Nephron (organoid): Measurements from ENCODE around the gene RAB40C.
A peak's percentile ranks its signal among the peaks of the same experiment; 100 is the strongest.

ENCODE experiments used
- H3K27ac Mint-ChIP-seq, 3 experiments: 2 replicates each; pipeline ENCODE4 v1.8.0; 2020; ENCODE audit warnings: mixed read lengths in 3 of 3, mild to moderate bottlenecking in 2 of 3, moderate library complexity in 1 of 3
- H3K27me3 Mint-ChIP-seq: 2 replicates; pipeline ENCODE4 v1.8.0; 2021; ENCODE audit warnings: low read depth, mild to moderate bottlenecking, moderate library complexity, mixed read lengths
- H3K36me3 Mint-ChIP-seq: 2 replicates; pipeline ENCODE4 v1.8.0; 2020; ENCODE audit warnings: low read depth, mixed read lengths
- H3K4me1 Mint-ChIP-seq: 2 replicates; pipeline ENCODE4 v1.8.0; 2020; ENCODE audit warnings: mixed read lengths
- H3K4me3 Mint-ChIP-seq, 3 experiments: 2 replicates each; pipeline ENCODE4 v1.8.0; 2020; ENCODE audit warnings: mild to moderate bottlenecking in 3 of 3, mixed read lengths in 3 of 3, moderate library complexity in 2 of 3
- H3K9me3 Mint-ChIP-seq: 2 replicates; pipeline ENCODE4 v1.8.0; 2020; ENCODE audit warnings: mixed read lengths
- TF ChIP-seq, protein P1 (sequence below), 3 experiments: fragments of 200-600 bp; sonication (generic); IDR thresholded peaks; one replicate each; pipeline ENCODE4 v1.5.0; 2021; ENCODE audit warnings: antibody characterized with exemption in 3 of 3; ENCODE audit not compliant: unreplicated experiment in 3 of 3

Gene RAB40C

DNA sequence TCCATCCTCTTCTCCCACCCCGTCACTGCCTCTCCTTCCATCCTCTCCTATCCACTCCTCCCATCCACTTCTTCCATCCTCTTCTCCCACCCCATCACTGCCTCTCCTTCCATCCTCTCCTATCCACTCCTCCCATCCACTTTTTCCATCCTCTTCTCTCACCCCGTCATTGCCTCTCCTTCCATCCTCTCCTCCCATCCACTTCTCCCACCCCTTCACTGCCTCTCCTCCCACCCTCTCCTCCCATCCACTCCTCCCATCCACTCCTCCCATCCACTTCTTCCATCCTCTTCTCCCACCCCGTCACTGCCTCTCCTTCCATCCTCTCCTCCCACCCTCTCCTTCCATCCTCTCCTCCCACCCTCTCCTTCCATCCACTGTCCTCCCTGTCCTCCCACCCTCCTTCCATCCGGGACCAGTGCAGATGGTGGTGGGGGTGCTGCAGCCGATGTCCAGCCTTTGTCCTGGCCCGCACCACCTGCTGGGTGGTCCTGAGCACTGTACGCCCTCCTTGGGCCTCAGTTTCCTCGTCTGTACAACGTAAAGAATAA, 42.0 kb downstream of the RAB40C start:
- Mint-ChIP-seq H3K4me1 (peaks cover 14% of the 10 kb centered on the region), H3K27ac (peak overlapping the region in 1 of 3 experiments; percentile 59), H3K9me3 (no peaks in the 10 kb centered on the region), H3K27me3 (peaks cover 5% of the 10 kb centered on the region), H3K4me3 (peak overlapping the region; percentile 30 to 71 (median 56)), H3K36me3 (peaks cover 8% of the 10 kb centered on the region)
- TF ChIP-seq, protein P1, sequence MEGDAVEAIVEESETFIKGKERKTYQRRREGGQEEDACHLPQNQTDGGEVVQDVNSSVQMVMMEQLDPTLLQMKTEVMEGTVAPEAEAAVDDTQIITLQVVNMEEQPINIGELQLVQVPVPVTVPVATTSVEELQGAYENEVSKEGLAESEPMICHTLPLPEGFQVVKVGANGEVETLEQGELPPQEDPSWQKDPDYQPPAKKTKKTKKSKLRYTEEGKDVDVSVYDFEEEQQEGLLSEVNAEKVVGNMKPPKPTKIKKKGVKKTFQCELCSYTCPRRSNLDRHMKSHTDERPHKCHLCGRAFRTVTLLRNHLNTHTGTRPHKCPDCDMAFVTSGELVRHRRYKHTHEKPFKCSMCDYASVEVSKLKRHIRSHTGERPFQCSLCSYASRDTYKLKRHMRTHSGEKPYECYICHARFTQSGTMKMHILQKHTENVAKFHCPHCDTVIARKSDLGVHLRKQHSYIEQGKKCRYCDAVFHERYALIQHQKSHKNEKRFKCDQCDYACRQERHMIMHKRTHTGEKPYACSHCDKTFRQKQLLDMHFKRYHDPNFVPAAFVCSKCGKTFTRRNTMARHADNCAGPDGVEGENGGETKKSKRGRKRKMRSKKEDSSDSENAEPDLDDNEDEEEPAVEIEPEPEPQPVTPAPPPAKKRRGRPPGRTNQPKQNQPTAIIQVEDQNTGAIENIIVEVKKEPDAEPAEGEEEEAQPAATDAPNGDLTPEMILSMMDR (IDR thresholded peaks at IDR 0.05; ENCODE audit: unreplicated experiment in 3 of 3), result no peak

DNA sequence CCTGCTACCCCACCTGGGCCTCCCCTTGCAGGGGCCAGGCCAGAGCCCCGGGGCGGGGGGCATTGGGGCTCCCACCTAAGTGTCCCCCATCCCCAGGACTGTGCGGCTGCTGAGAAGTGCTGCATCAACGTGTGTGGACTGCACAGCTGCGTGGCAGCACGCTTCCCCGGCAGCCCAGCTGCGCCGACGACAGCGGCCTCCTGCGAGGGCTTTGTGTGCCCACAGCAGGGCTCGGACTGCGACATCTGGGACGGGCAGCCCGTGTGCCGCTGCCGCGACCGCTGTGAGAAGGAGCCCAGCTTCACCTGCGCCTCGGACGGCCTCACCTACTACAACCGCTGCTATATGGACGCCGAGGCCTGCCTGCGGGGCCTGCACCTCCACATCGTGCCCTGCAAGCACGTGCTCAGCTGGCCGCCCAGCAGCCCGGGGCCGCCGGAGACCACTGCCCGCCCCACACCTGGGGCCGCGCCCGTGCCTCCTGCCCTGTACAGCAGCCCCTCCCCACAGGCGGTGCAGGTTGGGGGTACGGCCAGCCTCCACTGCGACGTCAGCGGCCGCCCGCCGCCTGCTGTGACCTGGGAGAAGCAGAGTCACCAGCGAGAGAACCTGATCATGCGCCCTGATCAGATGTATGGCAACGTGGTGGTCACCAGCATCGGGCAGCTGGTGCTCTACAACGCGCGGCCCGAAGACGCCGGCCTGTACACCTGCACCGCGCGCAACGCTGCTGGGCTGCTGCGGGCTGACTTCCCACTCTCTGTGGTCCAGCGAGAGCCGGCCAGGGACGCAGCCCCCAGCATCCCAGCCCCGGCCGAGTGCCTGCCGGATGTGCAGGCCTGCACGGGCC, 42.8 kb downstream of the RAB40C start:
- no peaks in the 10 kb centered on the region for H3K9me3 Mint-ChIP-seq
- no peak overlapping the region for H3K4me3 Mint-ChIP-seq
- no peak overlapping the region for H3K27ac Mint-ChIP-seq
- H3K27me3 Mint-ChIP-seq, result peaks cover 5% of the 10 kb centered on the region
- TF ChIP-seq, protein P1 (IDR thresholded peaks at IDR 0.05; ENCODE audit: unreplicated experiment in 3 of 3), result no peak
- peaks cover 14% of the 10 kb centered on the region for H3K4me1 Mint-ChIP-seq
- H3K36me3 Mint-ChIP-seq, result peaks cover 7% of the 10 kb centered on the region

DNA sequence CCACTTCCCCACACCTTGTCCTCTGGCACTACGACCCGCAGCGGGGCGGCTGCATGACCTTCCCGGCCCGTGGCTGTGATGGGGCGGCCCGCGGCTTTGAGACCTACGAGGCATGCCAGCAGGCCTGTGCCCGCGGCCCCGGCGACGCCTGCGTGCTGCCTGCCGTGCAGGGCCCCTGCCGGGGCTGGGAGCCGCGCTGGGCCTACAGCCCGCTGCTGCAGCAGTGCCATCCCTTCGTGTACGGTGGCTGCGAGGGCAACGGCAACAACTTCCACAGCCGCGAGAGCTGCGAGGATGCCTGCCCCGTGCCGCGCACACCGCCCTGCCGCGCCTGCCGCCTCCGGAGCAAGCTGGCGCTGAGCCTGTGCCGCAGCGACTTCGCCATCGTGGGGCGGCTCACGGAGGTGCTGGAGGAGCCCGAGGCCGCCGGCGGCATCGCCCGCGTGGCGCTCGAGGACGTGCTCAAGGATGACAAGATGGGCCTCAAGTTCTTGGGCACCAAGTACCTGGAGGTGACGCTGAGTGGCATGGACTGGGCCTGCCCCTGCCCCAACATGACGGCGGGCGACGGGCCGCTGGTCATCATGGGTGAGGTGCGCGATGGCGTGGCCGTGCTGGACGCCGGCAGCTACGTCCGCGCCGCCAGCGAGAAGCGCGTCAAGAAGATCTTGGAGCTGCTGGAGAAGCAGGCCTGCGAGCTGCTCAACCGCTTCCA, 43.6 kb downstream of the RAB40C start:
- no peak overlapping the region for H3K27ac Mint-ChIP-seq
- peaks cover 7% of the 10 kb centered on the region for H3K36me3 Mint-ChIP-seq
- H3K9me3 Mint-ChIP-seq, result no peaks in the 10 kb centered on the region
- peaks cover 5% of the 10 kb centered on the region for H3K27me3 Mint-ChIP-seq
- H3K4me1 Mint-ChIP-seq, result peaks cover 14% of the 10 kb centered on the region
- H3K4me3 Mint-ChIP-seq, result no peak overlapping the region
- TF ChIP-seq, protein P1 (IDR thresholded peaks at IDR 0.05; ENCODE audit: unreplicated experiment in 3 of 3), result no peak

GRCh38 chr16:634051-634670, 44.3 kb downstream of the RAB40C start:
- Mint-ChIP-seq H3K27me3 (peaks cover 5% of the 10 kb centered on the region), H3K36me3 (peaks cover 3% of the 10 kb centered on the region), H3K27ac (no peak overlapping the region), H3K9me3 (no peaks in the 10 kb centered on the region), H3K4me3 (peak overlapping the region; percentile 65 to 76 (median 72)), H3K4me1 (peaks cover 10% of the 10 kb centered on the region)
- TF ChIP-seq, protein P1 (IDR thresholded peaks at IDR 0.05; ENCODE audit: unreplicated experiment in 3 of 3), result no peak

GRCh38 chr16:634996-635395, 45.1 kb downstream of the RAB40C start:
- peaks cover 5% of the 10 kb centered on the region for H3K27me3 Mint-ChIP-seq
- no peaks in the 10 kb centered on the region for H3K9me3 Mint-ChIP-seq
- TF ChIP-seq, protein P1 (IDR thresholded peaks at IDR 0.05; ENCODE audit: unreplicated experiment in 3 of 3), result no peak
- no peak overlapping the region for H3K27ac Mint-ChIP-seq
- peak overlapping the region; percentile 74 to 79 (median 76) for H3K4me3 Mint-ChIP-seq
- no peaks in the 10 kb centered on the region for H3K36me3 Mint-ChIP-seq
- peaks cover 7% of the 10 kb centered on the region for H3K4me1 Mint-ChIP-seq
